ENCODE results near the gene DTYMK.

Gene DTYMK

DNA sequence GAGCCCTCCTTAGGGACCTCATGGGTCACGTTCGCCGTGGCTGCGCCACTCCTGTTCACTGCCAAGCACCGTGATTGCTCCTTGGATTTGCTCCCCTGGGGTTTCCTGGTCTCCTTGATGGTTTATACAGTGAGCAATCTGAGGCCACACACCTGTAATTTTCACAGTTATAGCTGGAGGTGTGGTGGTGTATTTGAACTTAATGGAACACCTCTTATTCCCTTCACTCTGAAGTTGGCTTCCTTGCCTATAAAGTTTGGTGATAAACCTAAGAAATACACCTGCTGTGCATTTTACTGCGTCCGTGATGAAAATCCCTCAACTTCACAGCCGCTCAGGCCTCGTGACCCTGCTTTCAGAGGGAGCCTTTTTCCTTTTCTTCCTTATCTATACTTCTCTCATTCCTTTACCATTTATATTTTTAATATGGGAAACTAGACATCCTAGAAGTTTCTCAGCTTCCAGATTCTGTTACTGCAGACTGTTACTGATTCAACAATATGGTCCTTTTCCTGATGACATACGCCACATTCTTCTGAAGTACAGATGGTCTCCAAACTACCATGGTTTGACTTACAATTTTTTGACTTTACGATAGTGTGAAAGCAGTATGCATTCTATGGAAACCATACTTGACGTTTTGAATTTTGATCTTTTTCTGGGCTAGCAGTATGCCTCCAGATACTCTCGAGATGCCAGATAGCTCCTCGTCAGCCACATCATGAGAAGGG is 40.5 kb downstream of the DTYMK start:
- FAIRE-seq = no peak

DNA sequence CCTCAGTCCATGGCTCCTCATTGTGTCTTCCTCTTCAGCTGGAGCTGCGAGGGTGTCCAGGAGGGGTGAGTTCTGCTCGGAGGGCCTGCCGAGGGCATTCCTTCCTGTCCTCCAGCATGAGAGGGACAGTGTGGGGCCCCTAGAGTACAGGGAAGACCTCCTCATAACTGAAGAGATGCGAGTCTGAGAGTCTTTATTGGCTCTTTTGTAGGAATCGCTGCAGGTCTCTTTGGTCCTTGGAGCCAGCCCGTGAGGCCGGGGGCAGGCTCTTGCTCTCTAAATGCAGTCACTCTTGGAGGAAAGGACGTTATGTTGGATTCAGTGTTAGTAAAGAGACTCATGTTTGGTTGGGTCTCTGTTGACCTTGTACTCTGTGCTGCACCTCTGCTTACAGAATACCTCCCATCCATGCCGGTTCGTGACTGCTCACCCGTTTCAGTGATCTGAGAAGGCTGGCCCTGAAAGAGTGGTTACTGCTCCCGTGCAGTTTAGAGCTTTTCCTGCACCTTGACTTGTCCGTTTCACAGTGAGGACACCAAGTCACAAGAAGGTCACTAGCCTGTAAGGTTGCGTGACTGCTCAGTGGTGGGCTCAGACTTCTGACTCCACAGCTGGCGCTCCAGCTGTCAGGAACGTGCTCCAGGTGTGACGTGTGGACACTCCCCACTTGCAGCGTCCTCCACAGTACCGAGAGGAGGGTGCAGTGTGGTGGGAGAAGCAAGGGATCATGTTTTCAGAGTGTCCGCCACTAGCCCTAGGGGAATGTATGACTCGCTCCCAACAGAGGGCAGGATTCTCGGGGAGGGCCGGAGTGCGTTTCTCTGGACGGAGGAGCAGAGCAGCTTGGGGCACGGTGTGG is 41.3 kb downstream of the DTYMK start:
- no peak for FAIRE-seq

DNA sequence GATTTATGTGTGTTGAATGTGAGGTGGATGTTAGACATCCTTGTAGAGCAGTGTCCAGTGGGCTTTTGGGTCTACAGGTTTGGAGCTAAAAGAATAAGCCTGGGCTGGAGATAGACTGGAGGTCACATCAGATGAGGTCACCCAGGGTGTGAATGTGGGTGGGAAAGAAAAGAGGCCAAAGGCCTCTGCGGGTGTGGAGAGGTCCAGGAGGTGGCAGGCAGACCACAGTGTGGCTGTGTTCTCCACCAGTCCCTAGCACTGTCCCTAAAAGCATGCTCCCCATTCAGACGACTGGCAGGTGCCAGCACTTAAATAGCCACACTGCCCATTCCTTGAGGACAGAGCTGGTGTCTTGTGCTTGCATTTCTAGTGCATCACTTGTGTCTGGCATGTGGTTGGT is 45.0 kb downstream of the DTYMK start:
- FAIRE-seq = no peak

DNA sequence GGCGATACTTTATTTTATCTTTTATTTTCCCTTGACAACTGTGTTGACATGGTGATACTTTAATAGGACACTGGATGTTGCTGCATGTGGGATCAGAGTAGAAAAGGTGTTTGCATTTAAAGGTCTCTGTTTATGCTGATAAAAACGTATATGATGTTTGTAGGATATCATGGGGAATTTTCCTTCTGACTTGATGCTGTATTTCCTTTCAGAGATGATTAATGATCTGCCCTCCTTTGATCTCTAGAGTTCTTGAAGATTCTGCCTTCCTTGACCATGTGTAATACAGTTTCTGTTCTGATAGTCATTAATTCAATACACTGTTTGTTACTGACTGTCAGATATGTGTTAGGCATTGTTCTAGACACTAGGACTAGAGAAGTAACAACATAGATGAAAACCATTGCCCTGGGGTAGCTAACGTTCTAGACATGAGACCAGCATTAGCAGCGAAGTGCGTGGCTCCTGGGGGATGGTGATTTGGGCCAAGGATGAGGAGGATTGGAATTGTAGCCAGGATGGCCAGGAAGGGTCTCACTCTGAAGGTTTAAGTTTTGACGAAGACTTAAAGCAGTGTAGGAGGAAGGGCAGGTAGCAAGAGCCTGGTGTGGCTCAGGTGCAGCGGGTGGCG is 46.3 kb downstream of the DTYMK start:
- FAIRE-seq = no peak

DNA sequence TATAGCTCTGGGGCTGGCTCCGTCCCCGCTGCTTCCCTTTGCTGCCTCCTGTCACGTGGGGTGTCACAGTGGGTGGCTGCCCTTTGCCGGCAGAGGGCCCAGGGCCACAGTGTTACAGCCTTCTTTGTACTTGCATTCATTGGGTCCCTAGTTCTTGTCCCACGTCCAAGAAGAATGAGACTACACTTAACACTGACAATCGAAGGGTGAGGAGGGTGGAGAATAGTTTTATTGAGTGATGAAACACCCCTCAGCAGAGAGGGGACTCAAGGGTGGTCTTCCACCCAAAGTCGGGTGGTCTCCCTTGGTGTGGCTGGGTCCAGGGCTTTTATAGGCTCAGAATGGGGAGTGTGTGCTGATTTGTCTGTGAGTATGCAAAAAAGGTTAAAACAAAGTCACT is 47.2 kb downstream of the DTYMK start:
- FAIRE-seq = no peak

DNA sequence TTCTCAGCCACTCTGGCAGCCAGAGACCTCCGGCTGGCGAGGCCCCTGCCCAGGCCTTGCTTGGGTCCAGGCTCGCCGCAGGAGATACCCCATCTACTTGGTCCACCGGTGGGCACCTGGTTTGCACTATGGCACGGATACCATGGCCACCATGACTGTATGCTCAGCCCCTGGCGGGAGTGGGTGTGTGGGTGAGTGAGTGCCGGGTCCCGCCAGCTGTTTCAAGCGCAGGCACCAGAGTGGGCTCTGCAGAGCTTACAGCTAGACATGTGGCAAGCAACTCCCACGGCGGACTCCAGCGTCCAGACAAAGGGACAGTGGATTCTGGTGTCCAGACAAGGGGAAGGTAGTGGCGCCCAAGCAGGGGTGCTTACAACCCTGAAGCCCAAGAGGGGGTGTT is 47.7 kb downstream of the DTYMK start:
- FAIRE-seq = no peak

DNA sequence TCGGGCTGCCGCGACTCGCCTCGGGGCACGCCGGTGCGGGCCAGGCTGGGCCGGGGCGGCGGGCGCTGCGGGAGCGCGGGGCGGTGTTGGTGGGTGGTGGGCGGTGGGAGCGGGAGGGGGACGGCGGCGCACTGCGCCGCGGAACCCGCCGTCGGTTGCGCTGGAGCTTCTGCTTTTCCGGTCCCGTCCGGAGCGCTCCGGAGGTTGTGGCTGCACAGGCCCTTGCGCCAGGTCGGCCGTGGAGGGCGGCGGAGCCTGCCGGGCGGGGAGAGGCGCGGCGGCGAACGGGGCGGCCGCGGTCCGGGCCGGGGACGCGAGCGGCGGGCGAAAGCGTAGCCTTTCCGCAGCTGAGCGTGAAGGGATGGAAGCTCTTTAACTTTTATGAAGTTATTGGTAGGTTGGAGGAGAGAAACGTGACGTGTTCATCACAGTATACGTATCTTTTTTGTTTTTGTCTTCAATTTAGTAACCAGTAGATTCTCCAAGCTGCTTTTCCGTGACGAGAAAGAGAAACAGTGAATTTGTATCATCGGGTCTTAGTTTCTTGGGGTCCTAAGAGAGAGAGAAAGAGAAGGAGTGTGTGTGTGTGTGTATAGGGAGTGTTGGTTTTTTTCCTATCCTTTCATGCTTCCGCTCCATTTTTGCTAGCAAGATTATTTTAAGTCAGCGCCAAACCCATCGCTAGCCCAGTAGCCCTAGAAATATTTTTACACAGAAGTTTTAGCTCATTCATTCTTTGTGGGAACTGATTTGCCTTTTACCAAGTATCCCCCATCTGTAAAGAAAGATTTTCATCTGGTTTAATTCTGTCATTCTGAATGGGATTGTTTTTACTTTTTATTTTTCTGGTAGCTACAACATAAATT is 48.6 kb downstream of the DTYMK start:
- no peak for FAIRE-seq

DNA sequence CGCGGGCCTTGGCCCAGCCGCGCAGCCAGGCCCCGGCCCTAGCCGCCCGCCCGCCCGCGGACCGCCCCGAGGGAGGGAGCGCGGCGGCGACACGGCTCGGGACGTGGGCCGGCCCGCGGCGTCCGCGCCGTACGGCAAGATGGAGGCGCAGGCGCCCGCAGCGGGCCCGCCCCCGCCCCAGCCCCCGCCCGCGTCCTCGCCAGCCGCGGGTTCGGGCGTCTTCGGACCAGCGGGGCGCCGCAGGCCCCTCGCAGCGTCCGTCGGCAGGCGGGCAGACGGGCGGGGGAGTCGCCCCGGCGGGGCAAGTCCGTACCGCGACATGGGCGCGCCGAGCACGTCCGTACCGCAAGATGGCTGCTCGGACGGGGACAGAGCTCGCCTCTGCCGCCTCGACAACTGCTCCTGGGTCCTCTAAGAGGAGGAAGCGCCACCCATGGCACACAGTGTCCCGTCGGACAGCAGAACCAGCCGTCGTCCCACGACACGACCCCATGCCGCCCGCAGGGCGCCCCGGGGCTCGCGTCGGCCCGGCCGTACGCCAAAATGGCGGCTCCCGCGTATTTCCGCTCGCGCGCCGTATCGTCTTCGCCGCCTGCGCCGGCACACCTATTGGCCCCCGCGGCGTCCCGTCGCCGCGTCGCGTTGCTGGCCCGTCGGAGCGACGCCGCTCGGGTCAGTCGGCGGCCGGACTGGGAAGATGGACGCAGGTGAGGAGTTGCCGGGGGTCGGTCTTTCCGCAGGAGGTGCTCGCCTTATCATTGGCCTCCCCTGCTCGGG is 49.4 kb downstream of the DTYMK start, which contains the start of the genes ATG4B and THAP4:
Gene ATG4B, plus strand, starts transcription at position 676 of the 777 bp plus-strand sequence. Its CDS starts 22 bp downstream, at position 698.
Gene THAP4, minus strand, starts transcription at position 141 of the 777 bp plus-strand sequence. CDS start 141 bp downstream, outside the sequence.
- no peak for FAIRE-seq

DNA sequence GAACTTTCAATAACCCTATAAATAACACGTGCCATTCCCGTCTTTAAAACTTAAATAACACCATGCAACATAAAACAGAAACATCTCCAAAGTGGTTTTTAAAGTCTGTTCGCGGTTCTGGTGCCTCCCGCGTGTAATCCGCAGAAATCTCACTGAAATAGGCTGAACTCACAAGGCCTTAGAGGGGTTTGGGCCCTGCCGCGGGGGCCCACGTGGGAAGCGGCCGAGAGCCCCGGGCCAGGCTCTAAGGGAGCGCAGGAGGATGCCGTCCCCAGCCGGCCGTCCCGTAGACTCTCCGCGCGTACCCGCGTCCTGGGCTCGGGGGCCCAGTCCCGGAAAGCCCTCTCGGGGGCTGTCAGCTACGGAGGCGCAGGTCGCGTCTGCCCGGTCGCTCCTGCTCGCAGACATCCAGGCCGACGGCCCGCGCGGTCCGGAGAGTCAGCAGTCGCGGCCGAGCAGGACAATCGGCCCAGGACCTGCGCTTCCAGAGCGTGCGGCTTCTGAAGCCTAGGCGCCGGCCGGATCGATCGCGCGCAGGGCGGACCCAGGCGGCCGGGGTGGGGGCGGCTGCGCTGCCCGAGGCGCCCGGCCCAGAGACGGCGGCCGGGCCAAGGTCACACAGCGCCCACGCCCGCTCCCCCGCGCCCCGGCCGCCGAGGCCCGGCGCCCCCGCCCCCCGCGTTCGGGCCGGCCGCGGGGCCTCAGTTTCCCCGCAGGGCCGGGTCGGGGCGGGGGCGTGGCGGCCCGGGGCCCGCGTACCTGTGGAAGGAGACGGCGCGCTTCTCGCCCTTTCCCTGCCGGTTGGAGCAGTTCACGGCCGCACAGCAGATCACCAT is 50.2 kb downstream of the DTYMK start:
- no peak for FAIRE-seq

DNA sequence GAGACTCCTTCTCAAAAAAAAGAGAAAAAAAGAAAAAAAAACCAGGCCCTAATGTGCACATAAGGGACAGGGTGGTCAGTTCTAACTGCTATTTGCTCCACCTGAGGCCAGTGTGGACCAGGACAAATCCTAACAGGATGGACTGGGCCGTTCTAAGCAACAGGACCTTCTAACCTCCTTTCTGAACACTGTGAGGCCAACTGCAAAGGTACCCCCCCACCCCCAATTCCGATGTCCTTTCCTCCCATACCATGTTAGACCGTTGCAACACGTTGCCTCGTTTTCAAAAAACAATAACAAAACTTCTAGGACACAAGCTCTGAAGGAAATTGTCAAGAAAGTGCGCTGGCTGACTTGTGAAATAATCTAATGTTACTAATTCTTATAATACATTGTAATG is 50.9 kb downstream of the DTYMK start:
- FAIRE-seq = no peak

DNA sequence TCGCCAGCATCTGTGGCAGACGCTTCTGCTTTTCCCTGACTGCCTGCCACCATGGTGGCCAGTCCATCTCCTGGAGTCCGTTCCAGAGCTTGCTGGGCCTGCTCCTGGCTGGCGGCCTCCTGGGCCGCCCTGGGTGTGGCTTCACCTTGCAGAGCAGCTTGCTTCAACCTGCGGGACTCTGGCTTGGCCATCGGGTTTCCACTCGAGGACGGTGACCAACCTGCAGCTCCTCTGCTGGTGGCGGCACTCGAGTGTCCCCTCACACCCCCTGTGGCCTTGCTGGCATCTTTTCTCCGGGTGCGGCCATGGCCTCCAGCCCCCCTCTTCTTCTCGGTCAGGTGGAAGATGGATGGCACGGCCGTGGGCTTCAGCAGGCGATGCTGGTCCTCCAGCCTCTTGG is 53.1 kb downstream of the DTYMK start:
- FAIRE-seq = no peak

DNA sequence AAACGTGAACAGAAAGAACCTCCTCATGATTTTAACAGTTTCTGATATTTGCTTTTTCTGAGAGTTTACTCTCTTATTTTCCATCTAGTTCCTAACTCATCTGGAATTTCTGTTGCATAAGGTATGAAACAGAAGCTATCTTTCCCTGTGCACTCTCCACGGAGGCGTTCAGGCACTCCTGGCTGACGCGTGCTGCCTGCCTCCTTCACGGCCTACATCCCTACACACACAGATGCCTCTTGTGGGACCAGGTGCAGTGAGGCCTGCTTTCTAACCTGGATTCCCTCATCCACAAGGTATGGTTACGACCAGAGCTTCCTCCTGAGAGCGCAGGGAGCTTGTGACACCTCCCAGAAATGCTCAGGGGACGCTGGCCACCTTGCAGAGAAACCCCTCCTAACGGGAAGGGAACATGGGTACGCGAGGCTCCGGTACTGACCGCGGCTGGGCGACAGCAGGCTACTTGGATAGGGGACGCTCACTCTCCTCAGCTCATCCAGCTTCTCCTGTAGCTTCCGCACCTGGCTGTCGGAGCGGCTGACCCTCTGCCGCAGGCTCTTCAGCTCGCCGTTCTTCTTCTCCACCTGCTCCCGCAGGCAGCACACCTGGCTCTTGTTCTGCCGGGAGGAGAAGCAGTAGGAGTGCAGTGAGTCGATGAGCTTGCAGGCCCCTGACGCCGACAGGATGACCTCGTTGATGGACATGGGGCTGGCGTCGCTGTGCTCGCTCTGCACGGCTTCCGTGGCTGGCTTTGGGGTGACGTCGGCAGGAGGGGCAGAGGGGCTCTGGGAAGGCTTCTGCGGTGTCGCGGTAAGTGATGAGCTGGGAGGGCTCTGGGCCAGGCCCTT is 53.9 kb downstream of the DTYMK start:
- no peak for FAIRE-seq

DNA sequence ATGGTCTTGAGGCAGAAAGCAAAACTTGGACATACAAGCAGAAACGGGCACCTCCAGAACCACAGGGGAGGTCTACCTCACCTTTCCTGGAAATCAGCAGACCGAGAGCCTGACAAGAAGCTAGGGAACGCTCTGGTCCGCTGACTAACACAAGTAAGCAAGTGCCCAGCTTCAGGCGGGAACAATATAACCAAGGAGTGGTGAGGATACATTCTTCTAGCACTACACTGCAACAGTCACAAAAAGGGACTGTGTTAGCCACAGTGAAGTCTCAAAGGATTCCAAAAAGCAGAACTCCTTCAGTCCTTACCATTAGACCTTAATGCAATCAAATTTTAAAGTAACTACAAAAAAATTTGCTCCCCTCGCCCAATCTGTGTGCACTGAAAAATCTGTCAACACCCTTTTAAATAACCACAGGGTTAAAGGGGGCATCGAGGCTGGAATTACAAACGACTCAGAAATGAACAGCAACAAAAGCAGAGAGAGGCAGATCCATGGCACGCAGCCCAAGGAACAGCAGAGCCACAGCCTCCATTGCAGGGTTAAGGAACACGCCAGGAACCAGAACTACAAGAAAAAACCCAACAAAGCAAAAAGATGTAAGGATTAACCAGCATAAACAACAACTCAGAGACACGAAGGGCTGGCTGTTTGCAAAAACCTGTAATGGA is 56.7 kb downstream of the DTYMK start:
- no peak for FAIRE-seq

DNA sequence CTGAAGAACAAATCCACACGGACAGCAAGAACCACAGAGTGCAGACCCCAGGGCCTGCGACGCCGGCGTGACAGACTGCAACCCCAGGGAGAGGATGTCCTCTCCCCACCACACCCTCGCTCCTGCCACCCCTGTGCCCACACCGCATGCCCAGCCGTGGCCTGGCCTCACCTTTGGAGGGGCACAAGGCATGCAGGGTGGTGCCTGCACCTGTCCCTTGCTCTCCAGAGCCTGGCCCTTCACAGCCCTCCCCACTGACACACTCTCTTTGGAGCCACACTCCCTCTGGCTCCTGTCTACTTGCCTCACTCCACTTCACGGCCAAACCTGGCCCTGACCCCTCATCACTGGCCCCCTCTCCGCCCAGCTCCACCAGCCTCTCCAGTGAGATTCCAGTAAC is 58.9 kb downstream of the DTYMK start:
- FAIRE-seq = no peak
